PC-9 (cell line): ENCODE results near the gene PPARA. TPM values are rescaled to one million over a fixed set of nuclear protein-coding genes. Genes with fewer than 3 reads are reported as not detected.

ENCODE experiments used
- BruUV-seq: library from RNA; stranded (reverse); fragments of 400-500 nt; replicated peaks from 2 replicates; lab custom pipeline; 2021; lab: Mats Ljungman, UMichigan
- CTCF ChIA-PET: fragments of 300-600 bp; sonication (Branson Sonifier 250); formaldehyde crosslinking; loops from one replicate; lab custom pipeline; 2022; ENCODE audit warnings: antibody characterized with exemption; lab: Charles Lee
- POLR2A ChIA-PET: fragments of 300-600 bp; sonication (Branson Sonifier 250); formaldehyde crosslinking; loops from one replicate; lab custom pipeline; 2022; ENCODE audit warnings: antibody characterized with exemption; ENCODE audit not compliant: unreplicated experiment; lab: Charles Lee
- DNase-seq, 2 experiments: peaks; one replicate each; pipeline versions ENCODE4 v3.0.0 to v3.0.0-alpha.2; 2015 to 2022; ENCODE audit warnings: mixed read lengths in 1 of 2
- H2AFZ ChIP-seq: fragments of 200-600 bp; sonication (generic); 2 replicates; pipeline ENCODE4 v1.8.1; 2017; ENCODE audit warnings: antibody characterized with exemption
- H3F3A ChIP-seq: fragments of 200-600 bp; sonication (generic); 2 replicates; pipeline ENCODE4 v1.8.1; 2017; ENCODE audit warnings: antibody characterized with exemption, mild to moderate bottlenecking, low read depth; ENCODE audit not compliant: insufficient read depth
- H3K27ac ChIP-seq: fragments of 200-600 bp; sonication (generic); 2 replicates; pipeline ENCODE4 v1.6.1; 2016; ENCODE audit warnings: mixed run types
- H3K27me3 ChIP-seq: fragments of 200-600 bp; sonication (generic); 2 replicates; pipeline ENCODE4 v1.6.1; 2016; ENCODE audit warnings: low read depth, mixed run types; ENCODE audit not compliant: insufficient read depth
- H3K36me3 ChIP-seq: fragments of 200-600 bp; sonication (generic); 2 replicates; pipeline ENCODE4 v1.6.1; 2016; ENCODE audit warnings: low read depth, mixed run types
- H3K4me1 ChIP-seq: fragments of 200-600 bp; sonication (generic); replicated peaks from 2 replicates; pipeline ENCODE4 v1.6.1; 2016; ENCODE audit warnings: mixed run types; ENCODE audit not compliant: insufficient read depth
- H3K4me2 ChIP-seq: fragments of 200-600 bp; sonication (generic); 2 replicates; pipeline ENCODE4 v1.6.1; 2017; ENCODE audit warnings: mixed run types
- H3K4me3 ChIP-seq: fragments of 200-600 bp; sonication (generic); 2 replicates; pipeline ENCODE4 v1.6.1; 2016; ENCODE audit warnings: mixed run types
- H3K79me2 ChIP-seq: fragments of 200-600 bp; sonication (generic); 2 replicates; pipeline ENCODE4 v1.6.1; 2017; ENCODE audit warnings: low read depth, mixed run types
- H3K9me2 ChIP-seq: fragments of 200-600 bp; sonication (generic); 2 replicates; pipeline ENCODE4 v1.8.1; 2017; ENCODE audit warnings: mild to moderate bottlenecking; ENCODE audit not compliant: insufficient read depth
- H3K9me3 ChIP-seq: fragments of 200-600 bp; sonication (generic); 2 replicates; pipeline ENCODE4 v1.8.1; 2016; ENCODE audit warnings: low read depth; ENCODE audit not compliant: insufficient read depth
- H4K20me1 ChIP-seq: fragments of 200-600 bp; sonication (generic); 2 replicates; pipeline ENCODE4 v1.8.1; 2017; ENCODE audit not compliant: insufficient read depth
- CTCF ChIP-seq: fragments of 200-600 bp; sonication (generic); conservative IDR thresholded peaks from 2 replicates; pipeline ENCODE4 v1.6.1; 2017; ENCODE audit warnings: mixed run types, antibody characterized with exemption, mild to moderate bottlenecking, moderate library complexity
- EZH2 ChIP-seq: fragments of 200-600 bp; sonication (generic); IDR thresholded peaks from 2 replicates; pipeline ENCODE4 v1.8.0; 2017; ENCODE audit warnings: antibody characterized with exemption, low read depth
- intact Hi-C: fragments of 100-400 bp; cut with micrococcal nuclease; formaldehyde crosslinking; loops from one replicate; pipeline ENCODE4 v1.10.0; 2022; ENCODE audit not compliant: unreplicated experiment
- total RNA-seq: library from RNA; stranded (reverse); gene quantifications from 2 replicates; pipeline ENCODE4 v1.2.3, GENCODE V29; 2021

Gene PPARA
- total RNA-seq, 1 experiment from 2014 or later: 43.9 TPM

DNA sequence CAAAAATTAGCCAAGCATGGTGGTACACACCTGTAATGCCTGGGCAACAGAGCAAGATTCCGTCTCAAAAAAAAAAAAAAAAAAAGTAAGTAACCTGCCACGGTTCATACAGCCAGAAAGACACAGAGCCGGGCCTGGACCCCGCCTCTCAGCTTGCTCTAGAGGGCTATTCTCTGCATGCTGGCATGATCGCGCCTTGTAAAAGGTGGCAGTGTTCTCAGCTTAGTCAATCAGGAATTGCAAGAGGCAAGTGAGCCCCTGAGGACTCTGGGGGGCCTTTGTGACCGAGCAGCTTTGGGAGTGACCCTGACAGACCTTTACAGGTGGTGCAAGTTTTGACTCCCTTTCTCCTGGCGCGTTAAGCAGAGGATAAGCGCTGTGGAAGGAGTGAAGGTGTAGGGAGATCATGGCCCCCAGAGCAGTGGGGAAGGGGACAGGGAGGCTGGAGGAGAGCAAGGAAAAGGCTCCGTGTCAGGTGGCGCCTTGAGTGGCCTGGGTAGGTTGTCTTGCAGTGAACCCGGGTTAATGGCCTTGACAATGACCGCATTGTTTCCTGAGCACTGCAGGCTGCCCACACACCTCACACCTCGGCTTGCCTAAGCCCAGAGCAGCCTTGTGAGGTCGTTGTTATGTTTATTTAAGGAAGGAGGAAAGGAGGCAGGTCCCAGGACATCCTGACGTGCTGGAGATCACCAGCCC lies 50.9 kb downstream of the PPARA start:
- no peak overlapping the region for H3K4me3 ChIP-seq
- intact Hi-C loops: no loop called here
- BruUV-seq: no TSS peak
- ChIA-PET POLR2A (no interaction called here), CTCF (no interaction called here)
- no peaks in the 10 kb centered on the region for H3K27me3 ChIP-seq
- H3K4me1 ChIP-seq: no peaks in the 10 kb centered on the region
- H2AFZ ChIP-seq: no peak overlapping the region
- H3F3A ChIP-seq: 0 out of 2 replicates have a peak, but pooled peaks cover 4% of the 10 kb centered on the region
- H3K9me2 ChIP-seq: no peaks in the 10 kb centered on the region
- no peaks in the 10 kb centered on the region for H3K9me3 ChIP-seq
- TF ChIP-seq CTCF (no peak), EZH2 (no peak)
- no peaks in the 10 kb centered on the region for H4K20me1 ChIP-seq
- no peak overlapping the region for H3K4me2 ChIP-seq
- no peaks in the 10 kb centered on the region for H3K79me2 ChIP-seq
- no peak for DNase-seq
- H3K27ac ChIP-seq: no peak overlapping the region
- peaks cover 4% of the 10 kb centered on the region for H3K36me3 ChIP-seq

DNA sequence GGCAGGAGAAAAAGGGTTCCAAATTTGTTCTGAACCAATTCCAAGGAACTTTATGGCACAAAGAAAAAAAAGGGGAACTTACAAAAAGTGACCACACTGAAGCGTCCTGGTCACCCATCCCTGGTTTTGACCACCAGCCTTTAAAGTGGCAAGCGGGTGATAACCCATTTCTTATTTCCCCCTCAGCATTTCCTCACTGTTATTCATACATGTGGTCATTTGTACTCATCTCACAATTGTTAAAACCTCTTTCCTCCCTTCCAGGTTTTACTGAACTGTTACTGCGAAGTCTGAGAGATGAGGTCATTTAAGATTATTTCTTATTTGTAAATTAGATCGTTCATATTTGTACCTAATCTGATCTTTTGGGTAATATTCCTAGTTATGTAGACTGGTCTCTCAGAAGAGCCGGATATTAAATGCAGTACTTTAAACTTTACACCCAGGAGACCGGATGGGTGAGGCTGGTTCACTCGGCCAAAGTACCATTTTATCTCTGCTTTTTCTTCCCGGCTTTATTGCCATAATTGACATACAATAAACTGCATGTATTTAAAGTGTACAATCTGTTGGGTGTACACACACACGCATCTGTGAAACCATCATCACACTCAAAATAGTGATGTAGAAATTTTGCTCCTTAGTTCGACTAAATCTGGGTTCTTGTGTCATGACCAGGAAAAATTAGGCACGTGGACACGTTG lies 52.7 kb downstream of the PPARA start:
- Histone ChIP-seq H3K4me2 (no peak overlapping the region), H3F3A (0 out of 2 replicates have a peak, but pooled peaks cover 4% of the 10 kb centered on the region), H3K4me1 (no peaks in the 10 kb centered on the region), H3K4me3 (no peak overlapping the region), H4K20me1 (no peaks in the 10 kb centered on the region), H3K79me2 (no peaks in the 10 kb centered on the region), H2AFZ (no peak overlapping the region), H3K36me3 (peaks cover 4% of the 10 kb centered on the region), H3K27ac (no peak overlapping the region), H3K27me3 (no peaks in the 10 kb centered on the region), H3K9me3 (no peaks in the 10 kb centered on the region), H3K9me2 (no peaks in the 10 kb centered on the region)
- intact Hi-C loops: no loop called here
- POLR2A ChIA-PET: no interaction called here
- no TSS peak for BruUV-seq
- TF ChIP-seq CTCF: no peak
- no peak for TF ChIP-seq EZH2
- CTCF ChIA-PET: no interaction called here
- DNase-seq: no peak

GRCh38 chr22:46203601-46203980 lies 53.3 kb downstream of the PPARA start:
- Histone ChIP-seq H3K4me2 (no peak overlapping the region), H3F3A (0 out of 2 replicates have a peak, but pooled peaks cover 4% of the 10 kb centered on the region), H4K20me1 (no peaks in the 10 kb centered on the region), H3K27ac (no peak overlapping the region), H3K27me3 (no peaks in the 10 kb centered on the region), H3K4me1 (no peaks in the 10 kb centered on the region), H3K36me3 (peaks cover 6% of the 10 kb centered on the region), H3K9me2 (no peaks in the 10 kb centered on the region), H3K79me2 (no peaks in the 10 kb centered on the region), H2AFZ (no peak overlapping the region), H3K4me3 (no peak overlapping the region), H3K9me3 (0 out of 2 replicates have a peak, but pooled peaks cover 1% of the 10 kb centered on the region)
- CTCF ChIA-PET: no interaction called here
- no peak for DNase-seq
- POLR2A ChIA-PET: no interaction called here
- no TSS peak for BruUV-seq
- TF ChIP-seq CTCF: no peak
- no peak for TF ChIP-seq EZH2
- intact Hi-C loops: no loop called here
